SK-N-SH (cell line): Measurements from ENCODE around the gene CFAP65.

ENCODE experiments used
- CHD2 ChIP-seq: fragments of 150-350 bp; IDR thresholded peaks from 2 replicates; pipeline ENCODE4 v1.6.1; 2018; ENCODE audit warnings: low read length; ENCODE audit not compliant: partially characterized antibody
- CTCF ChIP-seq: fragments of 200-600 bp; sonication (generic); IDR thresholded peaks from 2 replicates; pipeline ENCODE4 v1.6.1; 2017; ENCODE audit warnings: antibody characterized with exemption, mild to moderate bottlenecking, moderate library complexity
- EP300 ChIP-seq, 2 experiments: IDR thresholded peaks; 2 replicates each; pipeline versions ENCODE4 v1.4.0 to v1.6.1; 2012; ENCODE audit warnings: borderline replicate concordance in 1 of 2, low read depth in 1 of 2, low read length in 1 of 2
- MAX ChIP-seq: IDR thresholded peaks from 2 replicates; pipeline ENCODE4 v1.4.0; 2012; ENCODE audit warnings: low read depth

GRCh38 chr2:219059375-219059724 lies 18.0 kb upstream of the CFAP65 start:
- TF ChIP-seq EP300 (IDR thresholded peaks at IDR 0.05; ENCODE audit: borderline replicate concordance in 1 of 2, low read depth in 1 of 2, low read length in 1 of 2) (no peak), CTCF (no peak), MAX (no peak), CHD2 (no peak)
